Eye (tissue), 1 donor: ENCODE measurements around the gene CD207.

Experiments used
- DNase-seq: peaks from one replicate; pipeline ENCODE4 v3.0.0-alpha.2; 2015

Gene CD207

GRCh38 chr2:70793450-70793849, 42.2 kb downstream of the CD207 start:
- no peak for DNase-seq

DNA sequence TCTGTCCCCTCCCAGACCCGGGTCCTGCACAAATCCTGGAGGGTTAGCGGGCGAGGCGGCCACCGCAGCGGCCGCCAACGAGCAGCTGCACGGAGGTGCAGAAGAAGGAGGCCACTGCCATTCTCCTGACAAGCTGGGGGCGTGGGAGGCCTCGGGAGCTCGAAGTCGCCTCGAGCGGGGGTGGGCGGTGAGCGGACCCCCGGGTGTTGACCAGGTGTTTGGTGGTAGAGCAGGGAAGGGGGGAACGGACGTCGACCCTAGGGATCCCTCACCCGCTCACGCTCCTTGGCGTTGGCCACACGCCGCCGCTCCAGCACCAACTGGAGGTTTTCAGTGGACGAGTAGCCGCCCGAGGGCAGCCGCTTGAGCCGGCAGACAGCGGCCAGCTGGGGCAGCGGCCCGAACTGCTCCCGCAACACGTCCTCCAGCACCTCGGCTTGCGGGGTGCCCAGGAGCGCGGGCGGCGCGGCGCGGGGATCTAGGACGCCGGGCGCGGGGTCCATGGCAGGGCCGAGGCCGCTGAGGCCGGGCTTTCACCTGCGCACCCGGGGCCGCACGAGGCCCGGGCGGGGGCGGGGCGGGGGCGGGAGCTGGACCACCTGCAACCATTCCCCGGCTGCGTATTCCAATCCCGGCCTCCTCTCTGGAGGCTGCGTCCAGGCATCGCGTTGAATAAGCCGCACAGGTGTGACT, 45.3 kb downstream of the CD207 start, which contains the start of gene FIGLA:
TSS of gene FIGLA (minus strand) at position 508 of the 693 bp plus-strand sequence. CDS start at position 503, 5 bp downstream.
- peak; percentile 71 for DNase-seq

DNA sequence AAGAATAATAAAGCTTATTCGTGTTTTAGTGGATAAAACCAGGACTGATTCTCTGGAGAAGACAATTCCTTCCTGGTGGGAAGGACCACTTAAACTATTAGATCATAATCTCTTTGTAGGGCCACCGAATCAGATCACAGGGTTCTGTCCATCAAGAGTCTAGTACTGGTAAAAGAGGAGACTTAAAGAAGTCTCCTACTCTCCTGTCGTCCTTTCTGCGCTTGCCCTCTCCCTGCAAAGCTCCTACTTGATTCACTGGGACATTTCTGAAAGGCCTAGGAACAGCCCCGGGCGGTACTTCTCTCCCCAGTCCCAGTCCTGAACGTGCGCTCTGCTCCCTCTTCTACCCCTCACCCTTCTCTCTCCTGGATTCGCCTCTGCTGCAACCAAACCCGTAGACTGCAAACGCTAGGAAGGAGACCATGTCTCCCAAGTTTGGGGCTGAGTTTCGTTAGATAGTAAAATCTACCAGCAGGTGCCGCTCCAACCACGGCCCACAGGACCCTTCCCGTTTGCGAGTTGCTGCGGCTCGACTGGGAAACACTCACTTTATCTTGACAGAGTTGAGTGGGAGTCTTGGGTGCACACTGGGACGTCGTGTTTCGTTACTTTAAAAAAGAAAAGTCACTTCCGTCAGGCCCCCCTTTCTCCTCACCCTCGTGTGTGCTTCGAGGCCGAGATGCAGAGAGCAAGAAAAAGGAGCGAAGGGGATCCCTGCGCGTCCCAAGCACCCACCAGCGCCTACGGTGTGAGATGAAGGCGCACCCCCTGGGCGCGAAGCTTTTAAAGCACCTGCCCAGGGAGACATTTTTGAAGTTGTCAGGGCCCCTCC, 46.1 kb downstream of the CD207 start:
- DNase-seq: peak; percentile 91

GRCh38 chr2:70785137-70785911, 50.3 kb downstream of the CD207 start:
- peak; percentile 81 for DNase-seq

GRCh38 chr2:70784320-70784719, 51.3 kb downstream of the CD207 start:
- DNase-seq: no peak
